HG02884 (cell line): ENCODE data around the gene NELFB.
A peak's percentile ranks its signal among the peaks of the same experiment; 100 is the strongest.
"Not testable (repeated sequence)": the region's sequence is repeated elsewhere in the genome, so short reads cannot be mapped to it uniquely, and the experiment has no call there.

Experiments
- ATAC-seq: cut with Tn5 transposase; IDR thresholded peaks from one replicate; pipeline ENCODE4 v1.9.1; 2021; ENCODE audit warnings: mild to moderate bottlenecking, moderate library complexity; ENCODE audit not compliant: unreplicated experiment

NELFB gene

DNA sequence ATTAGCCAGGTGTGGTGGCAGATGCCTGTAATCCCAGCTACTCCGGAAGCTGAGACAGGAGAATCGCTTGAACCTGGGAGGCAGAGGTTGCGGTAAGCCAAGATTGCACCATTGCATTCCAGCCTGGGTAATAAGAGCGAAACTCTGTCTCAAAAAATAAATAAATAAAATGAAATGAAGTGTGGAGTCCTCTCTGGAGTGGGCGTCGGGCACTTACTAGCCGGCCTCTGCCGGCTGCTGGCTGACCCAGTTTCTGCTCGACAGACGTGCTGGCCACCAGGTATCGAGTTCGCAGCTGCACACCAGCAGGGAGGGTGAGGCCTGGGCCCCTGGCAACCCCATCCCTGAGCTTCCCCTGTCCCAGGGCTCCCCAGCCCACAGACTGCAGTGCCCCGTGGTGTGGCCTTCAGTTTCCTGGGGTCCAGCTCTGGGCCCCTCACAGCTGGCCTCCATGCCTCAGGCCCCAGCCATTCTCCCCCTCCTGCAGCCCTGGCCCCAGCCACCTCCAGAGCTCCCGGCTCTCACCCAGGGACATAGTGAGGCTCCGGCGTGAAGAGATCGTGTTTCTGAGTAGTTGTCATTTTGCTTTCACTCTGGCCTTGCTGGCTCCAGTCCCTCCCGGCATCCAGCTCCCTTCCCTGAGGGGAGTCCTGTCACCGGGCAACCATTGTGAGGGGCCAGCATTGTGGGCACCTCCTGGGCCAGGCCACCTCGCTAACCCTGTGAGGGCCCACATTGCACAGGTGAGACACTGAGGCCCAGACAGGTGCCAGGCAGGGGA is 7.8 kb upstream of the NELFB start:
- no peak for ATAC-seq

DNA sequence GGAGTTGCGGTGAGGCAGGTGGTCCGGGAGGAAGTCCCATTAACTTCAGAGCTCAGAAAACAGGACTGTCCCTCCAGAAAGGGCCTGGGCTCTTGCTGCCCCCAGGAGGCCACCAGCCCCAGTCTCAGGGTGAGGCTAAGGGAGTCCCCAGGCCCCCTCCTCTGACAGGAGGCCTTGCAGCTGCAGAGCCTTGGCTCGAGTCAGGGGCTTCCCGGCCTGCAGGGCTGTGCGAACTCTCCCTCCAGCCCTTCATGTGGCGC is 7.3 kb upstream of the NELFB start:
- no peak for ATAC-seq

DNA sequence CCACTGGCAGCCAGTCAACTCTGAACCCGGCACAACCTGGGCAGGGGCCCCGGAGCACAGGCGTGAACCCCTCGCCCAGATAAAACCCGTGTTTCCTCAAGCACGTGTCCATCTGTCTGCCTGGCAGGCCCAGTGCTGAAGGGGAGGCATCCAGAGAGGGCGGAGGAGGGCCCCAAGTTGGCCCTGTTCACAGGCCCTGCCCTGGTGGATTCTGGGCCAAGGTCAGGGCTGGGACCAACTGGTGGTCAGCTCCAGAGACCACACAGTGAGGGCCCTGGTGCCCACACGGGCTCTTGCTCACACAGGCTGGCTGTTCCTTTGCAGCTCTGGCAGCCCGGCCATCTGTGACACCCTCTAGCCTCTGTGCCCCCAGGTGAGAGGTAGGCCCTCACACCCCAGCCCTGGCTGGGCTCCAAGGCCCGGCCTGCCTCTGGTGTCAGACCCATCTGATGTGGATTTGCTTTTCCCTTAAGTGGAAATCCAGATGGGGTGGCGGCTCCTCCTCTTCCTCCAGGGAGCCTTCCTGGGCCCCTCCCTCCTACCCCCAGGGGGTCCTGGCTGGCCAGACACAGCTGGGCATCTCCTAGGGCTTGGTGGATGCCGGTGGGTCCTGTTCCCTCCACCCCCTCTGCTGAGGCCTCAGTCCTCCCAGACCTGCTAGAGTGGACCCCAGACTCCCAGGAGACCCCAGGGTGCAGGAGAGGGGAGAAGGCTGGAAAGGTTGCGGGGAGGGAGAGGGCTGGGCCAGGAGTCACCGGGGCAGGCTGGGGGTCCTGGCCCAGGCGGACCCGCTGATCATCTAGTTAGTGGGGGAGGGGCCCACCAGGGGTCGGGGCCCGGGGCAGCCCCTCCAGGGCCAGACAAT is 4.6 kb upstream of the NELFB start:
- ATAC-seq, result no peak

DNA sequence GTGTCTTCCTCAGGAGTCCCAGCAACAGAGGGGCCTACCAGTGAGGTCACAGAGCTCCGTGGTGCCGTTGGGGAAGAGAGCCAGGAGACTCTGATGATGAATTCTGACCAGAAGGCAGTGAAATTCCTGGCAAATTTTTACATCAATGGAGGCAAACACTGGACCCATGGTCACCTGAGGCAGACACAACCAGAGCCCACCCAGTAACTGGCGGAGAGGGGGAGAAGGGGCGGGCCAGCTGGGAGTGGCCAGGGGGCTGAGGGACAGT is 4.0 kb upstream of the NELFB start, which contains the start of gene STPG3:
Gene STPG3 (plus strand): TSS at position 93 of the 268 bp plus-strand sequence. CDS start 1 bp downstream, at position 94.
- no peak for ATAC-seq

DNA sequence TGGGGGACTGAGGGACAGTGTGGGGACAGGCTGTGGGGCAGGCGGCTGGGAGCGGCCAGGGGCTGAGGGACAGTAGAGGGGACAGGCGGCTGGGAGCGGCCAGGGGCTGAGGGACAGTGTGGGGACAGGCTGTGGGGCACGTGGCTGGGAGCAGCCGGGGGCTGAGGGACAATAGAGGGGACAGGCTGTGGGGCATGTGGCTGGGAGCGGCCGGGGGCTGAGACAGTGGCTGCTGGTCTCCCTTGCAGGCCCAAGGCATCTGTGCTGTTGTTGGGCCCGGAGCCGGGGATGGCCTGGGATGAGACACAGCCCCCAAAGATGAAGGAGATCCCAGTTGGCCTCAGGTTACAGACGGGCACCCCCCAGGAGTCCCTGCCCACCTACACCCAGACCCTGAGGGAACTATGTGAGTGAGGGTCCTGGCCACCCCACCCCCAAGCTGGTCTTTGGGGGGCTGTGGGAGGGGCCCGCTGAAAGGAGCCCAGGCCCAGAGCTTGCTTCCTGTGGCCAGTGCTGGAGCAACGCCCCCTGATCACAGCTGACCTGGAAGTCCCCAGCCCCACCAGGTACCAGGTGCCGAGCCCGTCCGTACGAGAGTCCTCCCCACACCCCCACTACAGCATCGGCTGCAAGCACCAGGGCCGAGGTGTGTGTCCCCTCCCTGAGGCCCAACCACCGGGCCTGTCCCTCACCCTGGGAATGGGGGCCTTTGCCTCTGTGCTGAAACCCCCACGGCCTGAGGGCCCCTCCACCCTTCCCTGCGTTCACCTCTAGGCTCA is 3.4 kb upstream of the NELFB start:
- ATAC-seq, result no peak

DNA sequence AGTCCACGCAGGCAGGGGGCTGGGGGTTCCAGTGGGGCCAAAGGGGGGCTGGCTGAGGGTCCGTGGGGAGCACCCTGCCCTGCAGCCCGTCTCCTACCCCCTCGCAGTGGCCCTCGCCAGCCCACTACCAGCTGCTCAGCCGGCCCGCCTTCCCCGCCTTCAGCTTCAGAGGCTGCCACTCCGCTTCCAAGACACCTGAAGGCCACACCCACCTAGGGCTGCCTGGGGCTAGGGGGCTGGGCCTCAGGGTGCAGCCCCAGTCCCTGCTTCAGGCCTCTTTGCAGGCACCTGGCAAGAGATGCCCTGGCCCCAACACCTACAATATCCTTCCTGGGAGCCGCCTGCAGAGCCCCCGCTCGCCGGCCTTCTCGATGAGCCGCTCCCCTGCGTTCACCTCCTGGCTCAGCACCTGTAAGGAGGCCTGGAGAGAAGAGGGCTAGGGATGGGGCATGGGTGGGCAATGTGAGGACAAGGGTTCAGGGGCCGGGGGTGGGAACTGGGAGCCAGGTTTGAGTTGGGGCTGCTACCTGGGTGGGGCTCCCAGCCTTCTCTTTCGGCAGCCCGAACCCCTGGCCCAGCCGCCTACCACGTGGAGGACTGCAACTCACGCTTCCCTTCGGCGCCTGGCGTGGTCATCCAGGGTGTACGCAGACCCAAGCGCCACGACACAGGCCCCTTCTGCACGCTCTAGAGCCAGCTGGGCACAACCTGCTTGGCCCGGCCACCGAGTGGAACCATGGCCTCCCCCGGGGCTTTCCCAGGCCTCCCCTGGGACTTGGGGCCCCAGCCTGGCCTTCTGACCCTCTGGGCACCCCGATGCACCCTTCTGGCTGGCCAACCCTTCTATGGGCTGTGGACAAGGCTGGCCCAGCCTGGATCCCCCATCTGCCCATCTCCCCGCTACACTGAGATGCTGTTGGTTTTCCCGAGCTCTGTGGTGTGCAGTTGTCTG is 2.3 kb upstream of the NELFB start:
- ATAC-seq, result no peak

- no peak for ATAC-seq
Observed at GRCh38 chr9:137253717-137254623, 1.2 kb upstream of the NELFB start.

DNA sequence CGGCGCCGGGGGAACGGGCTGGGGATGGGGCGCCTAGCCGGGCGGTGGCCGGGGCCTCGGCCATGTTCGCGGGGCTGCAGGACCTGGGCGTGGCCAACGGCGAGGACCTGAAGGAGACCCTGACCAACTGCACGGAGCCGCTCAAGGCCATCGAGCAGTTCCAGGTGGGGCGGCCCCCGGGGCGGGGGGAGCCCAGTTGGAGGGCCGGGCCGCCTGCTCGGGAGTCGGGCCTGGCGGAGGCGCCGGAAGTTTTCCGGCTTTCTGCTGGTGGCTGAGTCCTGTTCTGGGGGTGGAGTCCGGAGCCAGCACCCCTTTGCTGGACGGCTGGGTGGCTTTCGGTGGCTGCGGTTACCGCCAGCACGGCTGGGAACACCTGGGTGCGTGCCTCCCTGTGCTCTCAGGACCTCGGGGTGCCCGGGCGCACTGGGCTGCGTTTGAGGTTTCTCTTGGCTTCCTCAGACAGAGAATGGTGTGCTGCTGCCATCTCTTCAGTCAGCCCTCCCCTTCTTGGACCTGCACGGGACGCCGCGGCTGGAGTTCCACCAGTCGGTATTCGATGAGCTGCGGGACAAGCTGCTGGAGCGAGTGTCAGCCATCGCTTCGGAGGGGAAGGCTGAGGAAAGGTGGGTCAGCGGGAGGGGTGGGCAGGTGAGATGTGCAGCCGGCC is 454 bp downstream of the NELFB start:
- peak; percentile 27 for ATAC-seq

- no peak for ATAC-seq
Observed at GRCh38 chr9:137256362-137256761, 1.2 kb downstream of the NELFB start.

GRCh38 chr9:137256856-137257255 is 1.7 kb downstream of the NELFB start:
- no peak for ATAC-seq

DNA sequence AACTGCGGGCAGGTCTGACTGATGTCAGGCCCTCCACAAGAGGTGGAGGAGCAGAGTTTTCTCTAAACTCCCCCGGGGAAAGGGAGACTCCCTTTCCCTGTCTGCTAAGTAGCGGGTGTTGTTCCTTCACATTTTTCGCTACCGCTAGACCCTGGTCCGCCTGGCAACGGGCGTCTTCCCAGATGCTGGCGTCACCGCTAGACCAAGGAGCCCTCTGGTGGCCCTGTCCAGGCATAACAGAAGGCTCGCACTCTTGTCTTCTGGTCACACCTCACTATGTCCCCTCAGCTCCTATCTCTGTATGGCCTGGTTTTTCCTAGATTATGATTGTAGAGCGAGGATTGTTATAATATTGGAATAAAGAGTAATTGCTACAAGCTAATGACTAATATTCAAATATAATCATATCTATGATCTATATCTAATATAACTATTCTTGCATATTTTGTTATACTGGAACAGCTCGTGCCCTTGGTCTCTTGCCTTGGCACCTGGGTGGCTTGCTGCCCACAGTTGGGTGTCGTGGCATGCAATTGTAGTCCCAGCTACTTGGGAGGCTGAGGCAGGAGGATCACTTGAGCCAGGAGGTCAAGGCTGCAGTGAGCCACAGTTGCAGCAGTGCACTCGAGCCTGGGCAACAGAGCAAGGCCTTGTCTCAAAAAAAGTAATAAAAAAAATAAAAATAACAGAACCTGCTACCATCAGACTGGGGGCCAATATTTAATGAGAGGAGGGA is 7.2 kb downstream of the NELFB start:
- not testable (repeated sequence) for ATAC-seq

DNA sequence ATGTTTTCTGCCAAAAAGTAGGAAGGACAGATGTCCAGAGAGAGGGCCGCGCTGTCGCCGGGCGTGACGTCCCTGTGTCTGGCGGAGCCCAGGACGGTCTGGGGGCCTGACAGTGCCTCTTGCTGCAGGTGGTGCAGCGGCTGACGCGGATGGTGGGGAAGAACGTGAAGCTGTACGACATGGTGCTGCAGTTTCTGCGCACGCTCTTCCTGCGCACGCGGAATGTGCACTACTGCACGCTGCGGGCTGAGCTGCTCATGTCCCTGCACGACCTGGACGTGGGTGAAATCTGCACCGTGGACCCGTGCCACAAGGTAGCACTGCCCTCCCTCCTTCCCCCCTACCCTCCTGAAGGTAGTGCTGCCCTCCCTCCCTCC is 7.8 kb downstream of the NELFB start:
- ATAC-seq, result no peak

GRCh38 chr9:137263506-137263905 is 8.4 kb downstream of the NELFB start:
- ATAC-seq, result no peak

- no peak for ATAC-seq
Observed at GRCh38 chr9:137264067-137264466, 8.9 kb downstream of the NELFB start.

DNA sequence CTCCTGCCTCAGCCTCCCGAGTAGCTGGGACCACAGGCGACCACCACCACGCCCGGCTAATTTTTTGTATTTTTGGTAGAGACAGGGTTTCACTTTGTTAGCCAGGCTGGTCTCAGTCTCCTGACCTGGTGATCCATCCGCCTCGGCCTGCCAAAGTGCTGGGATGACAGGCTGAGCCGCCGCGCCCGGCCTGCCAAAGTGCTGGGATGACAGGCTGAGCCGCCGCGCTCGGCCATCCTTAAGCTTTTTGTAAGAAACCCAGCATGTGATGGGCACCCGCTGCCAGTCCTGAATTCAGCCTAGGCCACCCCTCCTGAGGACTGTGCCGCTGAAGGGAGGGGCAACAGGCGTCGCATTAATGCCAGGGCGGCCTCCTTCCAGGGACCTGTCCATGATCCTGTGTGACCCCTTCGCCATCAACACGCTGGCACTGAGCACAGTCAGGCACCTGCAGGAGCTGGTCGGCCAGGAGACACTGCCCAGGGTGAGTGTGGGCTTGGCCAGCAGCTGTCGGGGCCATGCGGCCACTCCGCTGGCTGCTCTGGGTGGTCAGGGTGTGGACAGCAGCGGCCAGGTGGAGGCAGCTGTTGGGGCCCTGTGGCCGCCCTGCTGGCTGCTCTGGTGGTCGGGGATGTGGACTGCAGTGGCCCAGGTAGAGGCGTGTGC is 10.5 kb downstream of the NELFB start:
- no peak for ATAC-seq

DNA sequence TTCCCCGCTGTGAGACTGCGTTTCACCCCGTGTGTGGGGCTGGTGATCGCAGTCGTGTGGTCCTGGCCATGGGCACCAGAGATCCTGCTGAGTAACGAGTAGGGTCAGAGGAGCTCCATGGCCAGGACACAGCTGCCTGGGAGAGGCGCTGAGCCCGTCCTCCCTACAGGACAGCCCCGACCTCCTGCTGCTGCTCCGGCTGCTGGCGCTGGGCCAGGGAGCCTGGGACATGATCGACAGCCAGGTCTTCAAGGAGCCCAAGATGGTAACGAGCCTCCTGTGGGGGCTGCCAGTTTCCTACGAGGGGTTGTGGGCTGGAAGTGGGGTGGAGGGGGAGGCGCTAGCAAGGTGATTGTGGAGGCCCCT is 11.0 kb downstream of the NELFB start:
- no peak for ATAC-seq

GRCh38 chr9:137266585-137267453 is 11.7 kb downstream of the NELFB start:
- ATAC-seq, result no peak
